GM12872 (cell line): ENCODE measurements around the gene SLC12A2.

Experiments
- TF ChIP-seq, protein P1 (sequence below): IDR thresholded peaks from 3 replicates; pipeline ENCODE4 v1.5.1; 2011; ENCODE audit warnings: low read depth, mild to moderate bottlenecking, low read length, moderate library complexity; ENCODE audit not compliant: insufficient read depth

SLC12A2 gene

DNA sequence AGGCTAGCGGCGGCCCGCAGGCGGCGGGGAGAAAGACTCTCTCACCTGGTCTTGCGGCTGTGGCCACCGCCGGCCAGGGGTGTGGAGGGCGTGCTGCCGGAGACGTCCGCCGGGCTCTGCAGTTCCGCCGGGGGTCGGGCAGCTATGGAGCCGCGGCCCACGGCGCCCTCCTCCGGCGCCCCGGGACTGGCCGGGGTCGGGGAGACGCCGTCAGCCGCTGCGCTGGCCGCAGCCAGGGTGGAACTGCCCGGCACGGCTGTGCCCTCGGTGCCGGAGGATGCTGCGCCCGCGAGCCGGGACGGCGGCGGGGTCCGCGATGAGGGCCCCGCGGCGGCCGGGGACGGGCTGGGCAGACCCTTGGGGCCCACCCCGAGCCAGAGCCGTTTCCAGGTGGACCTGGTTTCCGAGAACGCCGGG, 253 bp downstream of the SLC12A2 start:
- TF ChIP-seq, protein P1, sequence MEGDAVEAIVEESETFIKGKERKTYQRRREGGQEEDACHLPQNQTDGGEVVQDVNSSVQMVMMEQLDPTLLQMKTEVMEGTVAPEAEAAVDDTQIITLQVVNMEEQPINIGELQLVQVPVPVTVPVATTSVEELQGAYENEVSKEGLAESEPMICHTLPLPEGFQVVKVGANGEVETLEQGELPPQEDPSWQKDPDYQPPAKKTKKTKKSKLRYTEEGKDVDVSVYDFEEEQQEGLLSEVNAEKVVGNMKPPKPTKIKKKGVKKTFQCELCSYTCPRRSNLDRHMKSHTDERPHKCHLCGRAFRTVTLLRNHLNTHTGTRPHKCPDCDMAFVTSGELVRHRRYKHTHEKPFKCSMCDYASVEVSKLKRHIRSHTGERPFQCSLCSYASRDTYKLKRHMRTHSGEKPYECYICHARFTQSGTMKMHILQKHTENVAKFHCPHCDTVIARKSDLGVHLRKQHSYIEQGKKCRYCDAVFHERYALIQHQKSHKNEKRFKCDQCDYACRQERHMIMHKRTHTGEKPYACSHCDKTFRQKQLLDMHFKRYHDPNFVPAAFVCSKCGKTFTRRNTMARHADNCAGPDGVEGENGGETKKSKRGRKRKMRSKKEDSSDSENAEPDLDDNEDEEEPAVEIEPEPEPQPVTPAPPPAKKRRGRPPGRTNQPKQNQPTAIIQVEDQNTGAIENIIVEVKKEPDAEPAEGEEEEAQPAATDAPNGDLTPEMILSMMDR = peak; percentile 33; the same call in 2 of the 3 replicates

DNA sequence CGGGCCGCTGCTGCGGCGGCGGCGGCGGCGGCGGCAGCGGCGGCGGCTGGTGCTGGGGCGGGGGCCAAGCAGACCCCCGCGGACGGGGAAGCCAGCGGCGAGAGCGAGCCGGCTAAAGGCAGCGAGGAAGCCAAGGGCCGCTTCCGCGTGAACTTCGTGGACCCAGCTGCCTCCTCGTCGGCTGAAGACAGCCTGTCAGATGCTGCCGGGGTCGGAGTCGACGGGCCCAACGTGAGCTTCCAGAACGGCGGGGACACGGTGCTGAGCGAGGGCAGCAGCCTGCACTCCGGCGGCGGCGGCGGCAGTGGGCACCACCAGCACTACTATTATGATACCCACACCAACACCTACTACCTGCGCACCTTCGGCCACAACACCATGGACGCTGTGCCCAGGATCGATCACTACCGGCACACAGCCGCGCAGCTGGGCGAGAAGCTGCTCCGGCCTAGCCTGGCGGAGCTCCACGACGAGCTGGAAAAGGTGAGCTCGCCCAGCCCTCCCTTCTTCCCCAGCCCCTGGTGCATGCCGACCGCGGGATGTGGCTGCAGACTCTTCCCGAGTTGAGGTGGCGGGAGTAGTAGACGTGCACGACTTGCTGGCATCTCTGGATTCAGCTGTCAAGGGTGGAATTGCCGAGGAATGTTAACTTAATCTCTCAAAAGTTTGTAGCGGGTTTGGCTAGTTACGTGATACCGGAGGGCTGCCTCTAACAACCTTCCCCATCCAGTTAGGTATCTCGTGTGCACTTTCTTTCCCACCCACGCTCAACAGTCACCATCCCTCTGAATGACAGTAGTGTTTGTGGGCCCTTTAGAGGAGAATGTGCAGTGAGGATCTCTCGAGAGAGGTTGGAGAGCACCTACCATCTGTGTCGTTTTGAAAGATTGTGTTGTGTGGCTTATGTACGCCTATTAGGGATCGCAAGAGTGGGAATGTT, 932 bp downstream of the SLC12A2 start:
- TF ChIP-seq, protein P1 = no peak

DNA sequence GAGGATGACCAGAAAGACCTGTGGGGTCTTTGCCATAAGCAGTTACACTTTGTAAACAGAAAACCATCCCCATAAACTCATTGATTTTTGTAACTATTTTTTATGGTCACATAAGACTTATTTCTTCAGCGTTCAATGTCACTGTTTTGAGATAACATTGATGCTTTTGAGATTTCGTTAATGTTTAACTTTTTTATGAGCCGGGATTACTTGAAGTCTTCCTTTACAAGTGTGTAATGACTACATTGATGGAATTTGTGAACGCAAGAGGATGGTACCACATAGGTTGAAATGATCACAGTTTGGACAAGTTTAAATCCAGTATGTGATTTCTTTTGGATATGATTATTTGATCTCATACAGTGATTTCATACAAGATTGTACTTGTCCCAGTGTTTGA, 1.8 kb downstream of the SLC12A2 start:
- TF ChIP-seq, protein P1 = no peak

DNA sequence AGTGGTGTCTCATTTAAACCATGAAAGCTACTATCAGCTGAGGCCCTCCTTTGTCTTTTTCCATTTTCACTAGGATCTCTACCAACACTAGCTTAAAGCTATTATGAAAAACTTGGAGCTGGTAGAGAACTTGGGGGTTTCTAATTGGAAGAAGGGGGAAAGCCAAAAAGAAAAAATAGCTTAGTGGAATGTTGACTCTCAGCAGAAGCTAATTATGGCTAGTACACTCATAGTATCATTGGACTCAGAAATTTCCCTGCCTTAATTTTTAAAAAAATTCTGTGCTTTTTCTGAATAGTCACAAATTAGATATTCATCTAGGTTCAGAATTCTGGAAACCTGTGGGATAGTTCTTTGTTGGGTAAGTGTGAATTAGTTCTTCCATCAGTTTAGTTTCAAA, 8.0 kb downstream of the SLC12A2 start:
- TF ChIP-seq, protein P1 = no peak

DNA sequence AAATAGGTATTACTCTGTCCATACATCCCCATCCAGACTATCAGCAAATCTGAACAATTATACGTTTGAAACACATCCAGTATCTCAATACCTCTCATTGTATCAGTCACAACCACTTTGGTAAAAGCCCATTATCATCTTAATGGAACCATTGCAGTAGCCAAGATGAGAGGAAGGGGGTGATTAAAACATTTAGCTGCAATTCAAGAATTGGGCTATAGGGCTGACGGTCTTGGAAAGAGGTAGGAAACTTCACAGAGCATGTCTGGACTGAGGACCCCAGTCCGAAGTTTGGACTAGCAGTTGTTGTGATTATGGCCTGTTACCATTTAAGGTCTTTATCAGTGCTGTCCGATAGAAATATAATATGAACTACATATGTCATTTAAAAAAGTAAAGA, 8.6 kb downstream of the SLC12A2 start:
- TF ChIP-seq, protein P1 = no peak

DNA sequence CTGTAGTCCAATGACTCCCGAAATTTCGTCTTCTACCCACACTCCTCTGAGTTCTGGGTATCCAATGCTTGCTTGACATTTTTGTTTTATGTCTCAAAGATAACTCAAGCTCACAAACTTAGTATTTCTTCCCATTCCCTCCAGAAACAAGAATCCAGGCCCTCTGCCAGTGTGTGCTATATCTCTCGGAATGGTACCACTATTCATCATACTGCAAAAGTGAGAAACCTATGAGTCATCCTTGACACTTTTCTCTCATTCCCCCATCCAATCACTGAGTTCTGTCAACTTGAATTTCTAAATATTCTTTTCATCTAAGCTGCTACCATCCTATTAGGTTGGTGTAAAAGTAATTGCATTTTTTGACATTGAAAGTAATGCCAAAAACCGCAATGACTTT, 9.8 kb downstream of the SLC12A2 start:
- TF ChIP-seq, protein P1 = no peak

DNA sequence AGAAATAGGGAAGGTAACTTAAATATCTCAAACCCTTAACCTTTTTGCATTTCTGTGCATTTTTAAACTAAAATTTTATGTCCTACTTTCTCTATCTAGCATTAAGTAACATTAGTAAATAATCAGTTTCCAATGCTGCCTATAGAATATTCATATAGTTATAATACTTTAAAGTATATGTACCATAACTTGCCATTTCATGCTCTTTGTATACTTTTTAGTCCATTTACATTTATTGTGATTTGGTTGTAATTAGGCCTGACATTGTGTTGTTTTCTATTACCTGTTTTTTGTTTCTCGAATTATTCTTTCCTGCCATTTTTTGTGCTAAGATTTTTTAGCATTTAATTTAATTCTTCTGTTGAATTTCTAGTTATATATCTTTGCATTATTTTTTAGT, 13.7 kb downstream of the SLC12A2 start:
- TF ChIP-seq, protein P1 = no peak
